GM12878 (cell line): ENCODE results near the gene SLC25A27.

Source experiments
- CTCF ChIP-seq, 3 experiments: IDR thresholded peaks in 2 of 3; conservative IDR thresholded peaks in 1 of 3; 2 replicates each; pipeline ENCODE4 v1.5.1; 2011; ENCODE audit warnings: low read depth in 3 of 3, low read length in 3 of 3, mild to moderate bottlenecking in 3 of 3, control low read depth in 2 of 3, moderate library complexity in 2 of 3, inconsistent platforms in 1 of 3, mixed read lengths in 1 of 3; ENCODE audit not compliant: control insufficient read depth in 2 of 3, insufficient read depth in 1 of 3; ENCODE audit errors: extremely low read depth in 1 of 3
- SMC3 ChIP-seq: IDR thresholded peaks from 2 replicates; pipeline ENCODE4 v1.6.1; 2011; ENCODE audit warnings: low read length, improper control_type of control experiment, borderline replicate concordance

DNA sequence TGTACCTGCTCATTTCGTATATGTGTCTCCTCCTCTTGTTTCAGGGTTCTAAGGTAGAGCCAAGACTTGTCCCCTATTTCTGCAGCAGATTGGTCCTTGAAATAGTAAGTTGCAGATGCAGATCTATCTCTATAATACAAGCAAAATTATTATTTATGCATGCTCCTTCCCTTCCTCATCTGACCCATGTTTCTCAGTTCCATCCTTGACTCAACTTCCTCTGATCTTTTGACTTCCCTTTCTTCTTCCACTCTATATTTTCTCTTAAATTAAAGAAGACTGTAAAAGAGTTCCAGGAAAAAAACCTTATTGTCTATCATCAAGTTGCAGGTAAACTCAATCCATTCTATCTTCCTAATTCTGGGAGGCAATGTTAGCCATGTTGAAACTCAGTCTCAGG is 58.7 kb downstream of the SLC25A27 start:
- no peak for TF ChIP-seq CTCF (IDR thresholded peaks at IDR 0.05 in 2 of 3, conservative IDR thresholded peaks at IDR 0.05 in 1 of 3; ENCODE audit: control insufficient read depth in 2 of 3, extremely low read depth in 1 of 3, insufficient read depth in 1 of 3, low read depth in 3 of 3, low read length in 3 of 3)
- no peak for TF ChIP-seq SMC3
